ENCODE measurements around the gene ADISSP. TPM values are rescaled to one million over a fixed set of nuclear protein-coding genes. Genes with fewer than 3 reads are reported as not detected.

The ADISSP gene
- total RNA-seq, 1 donor from 2014 or later = 43.2 TPM

GRCh38 chr20:3812975-3813847 is 45.7 kb upstream of the ADISSP start:
- Histone ChIP-seq H3K27ac (ENCODE audit: low read depth, low read length) (no peak overlapping the region), H4K20me1 (ENCODE audit: insufficient read depth, low read length) (no peaks in the 10 kb centered on the region), H3K27me3 (ENCODE audit: insufficient read depth, low read length) (no peaks in the 10 kb centered on the region), H2AFZ (ENCODE audit: low read depth, low read length) (no peak overlapping the region), H3K4me3 (ENCODE audit: insufficient read depth, low read depth, low read length) (no peak overlapping the region), H3K4me1 (ENCODE audit: insufficient read depth, low read length) (peaks cover 24% of the 10 kb centered on the region), H3K4me2 (ENCODE audit: low read length) (no peak overlapping the region), H3K79me2 (ENCODE audit: insufficient read depth, low read length) (no peaks in the 10 kb centered on the region), H3K36me3 (ENCODE audit: insufficient read depth, low read length) (no peaks in the 10 kb centered on the region), H3K9me3 (ENCODE audit: insufficient read depth, low read depth, low read length) (no peaks in the 10 kb centered on the region), H3K9ac (ENCODE audit: low read length) (no peak overlapping the region)
- no peak for FAIRE-seq
- Mint-ChIP-seq H3K36me3 (ENCODE audit: low read depth, unreplicated experiment) (peaks cover 1% of the 10 kb centered on the region), H3K27me3 (ENCODE audit: low read depth, unreplicated experiment) (peaks cover 9% of the 10 kb centered on the region), H3K9me3 (ENCODE audit: unreplicated experiment) (no peaks in the 10 kb centered on the region), H3K27ac (ENCODE audit: unreplicated experiment) (peak overlapping the region; percentile 19), H3K4me1 (ENCODE audit: low read depth, unreplicated experiment) (peaks cover 7% of the 10 kb centered on the region), H3K4me3 (ENCODE audit: unreplicated experiment) (no peak overlapping the region)
- DNase-seq (ENCODE audit: low read depth) = no peak
- TF ChIP-seq EZH2 (IDR thresholded peaks at IDR 0.05; ENCODE audit: insufficient read depth, low read length) (no peak), CTCF (IDR thresholded peaks at IDR 0.05; ENCODE audit: insufficient read depth, low read depth, low read length) (no peak)

DNA sequence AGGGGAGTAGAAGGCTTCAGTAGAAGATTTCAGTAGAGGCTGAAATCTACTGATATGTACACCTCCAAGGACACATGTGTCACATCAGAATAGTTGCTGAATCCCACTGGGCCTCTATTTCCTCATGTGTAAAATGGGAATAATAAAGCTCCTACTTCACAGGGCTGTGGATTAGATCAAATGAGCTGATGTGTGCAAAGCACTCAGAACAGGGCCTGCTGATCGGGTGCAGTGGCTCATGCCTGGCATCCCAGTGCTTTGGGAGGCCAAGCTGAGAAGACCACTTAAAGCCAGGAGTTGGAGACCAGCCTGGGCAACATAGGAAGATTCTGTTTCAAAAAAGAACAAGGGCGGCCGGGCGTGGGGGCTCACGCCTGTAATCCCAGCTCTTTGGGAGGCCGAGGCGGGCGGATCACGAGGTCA is 44.7 kb upstream of the ADISSP start:
- Histone ChIP-seq H3K27me3 (ENCODE audit: insufficient read depth, low read length) (no peaks in the 10 kb centered on the region), H3K4me1 (ENCODE audit: insufficient read depth, low read length) (peaks cover 34% of the 10 kb centered on the region), H3K27ac (ENCODE audit: low read depth, low read length) (peak overlapping the region; percentile 87), H3K4me3 (ENCODE audit: insufficient read depth, low read depth, low read length) (no peak overlapping the region), H3K36me3 (ENCODE audit: insufficient read depth, low read length) (no peaks in the 10 kb centered on the region), H3K9ac (ENCODE audit: low read length) (peak overlapping the region; percentile 74), H3K79me2 (ENCODE audit: insufficient read depth, low read length) (no peaks in the 10 kb centered on the region), H3K4me2 (ENCODE audit: low read length) (peak overlapping the region; percentile 84), H3K9me3 (ENCODE audit: insufficient read depth, low read depth, low read length) (no peaks in the 10 kb centered on the region), H4K20me1 (ENCODE audit: insufficient read depth, low read length) (no peaks in the 10 kb centered on the region), H2AFZ (ENCODE audit: low read depth, low read length) (peak overlapping the region; percentile 37)
- Mint-ChIP-seq H3K27ac (ENCODE audit: unreplicated experiment) (peak overlapping the region; percentile 62), H3K27me3 (ENCODE audit: low read depth, unreplicated experiment) (peaks cover 9% of the 10 kb centered on the region), H3K9me3 (ENCODE audit: unreplicated experiment) (no peaks in the 10 kb centered on the region), H3K4me3 (ENCODE audit: unreplicated experiment) (no peak overlapping the region), H3K4me1 (ENCODE audit: low read depth, unreplicated experiment) (peaks cover 8% of the 10 kb centered on the region), H3K36me3 (ENCODE audit: low read depth, unreplicated experiment) (peaks cover 1% of the 10 kb centered on the region)
- DNase-seq (ENCODE audit: low read depth) (no peak), FAIRE-seq (no peak)
- TF ChIP-seq CTCF (IDR thresholded peaks at IDR 0.05; ENCODE audit: insufficient read depth, low read depth, low read length) (no peak), EZH2 (IDR thresholded peaks at IDR 0.05; ENCODE audit: insufficient read depth, low read length) (no peak)
